WTC11 (cell line): Measurements from ENCODE around the gene FNIP1. TPM values are rescaled to one million over a fixed set of nuclear protein-coding genes. Genes with fewer than 3 reads are reported as not detected.

Source experiments
- ATAC-seq: fragments of 200-7000 bp; cut with Tn5 transposase; 2 replicates; pipeline ENCODE4 v1.10.0; 2021; ENCODE audit warnings: mild to moderate bottlenecking, moderate library complexity
- CTCF ChIA-PET: fragments of 300-600 bp; sonication (Branson Sonifier 250); formaldehyde crosslinking; loops from one replicate; lab custom pipeline; 2021; ENCODE audit warnings: antibody characterized with exemption; lab: Charles Lee
- POLR2A ChIA-PET: fragments of 350-600 bp; sonication (Branson Sonifier 250); formaldehyde crosslinking; loops from one replicate; lab custom pipeline; 2021; ENCODE audit warnings: antibody characterized with exemption; lab: Charles Lee
- DNase-seq: peaks from one replicate; pipeline ENCODE4 v3.0.0; 2021; ENCODE audit warnings: low spot score
- H3K27ac Mint-ChIP-seq: 2 replicates; pipeline ENCODE4 v1.8.0; 2021; ENCODE audit warnings: mixed read lengths
- H3K27me3 Mint-ChIP-seq: 2 replicates; pipeline ENCODE4 v1.8.0; 2021; ENCODE audit warnings: low read depth, mild to moderate bottlenecking, moderate library complexity, mixed read lengths
- H3K36me3 Mint-ChIP-seq: 2 replicates; pipeline ENCODE4 v1.8.0; 2021; ENCODE audit warnings: mixed read lengths
- H3K4me1 Mint-ChIP-seq: 2 replicates; pipeline ENCODE4 v1.8.0; 2022; ENCODE audit warnings: mixed read lengths
- H3K4me3 Mint-ChIP-seq: 2 replicates; pipeline ENCODE4 v1.8.0; 2021; ENCODE audit warnings: mild to moderate bottlenecking, moderate library complexity, mixed read lengths
- H3K9me3 Mint-ChIP-seq: 2 replicates; pipeline ENCODE4 v1.8.0; 2021; ENCODE audit warnings: mixed read lengths
- AR ChIP-seq: fragments of 250-450 bp; sonication (Bioruptor Pico); IDR thresholded peaks from 2 replicates; pipeline ENCODE4 v1.9.0; 2021; ENCODE audit warnings: mild to moderate bottlenecking
- E2F4 ChIP-seq: sonication (generic); formaldehyde crosslinking; IDR thresholded peaks from 2 replicates; pipeline ENCODE4 v1.8.1; 2022; ENCODE audit warnings: low read depth, mild to moderate bottlenecking, moderate library complexity, missing genetic modification reagents, borderline replicate concordance
- FOXJ3 ChIP-seq: sonication (generic); formaldehyde crosslinking; IDR thresholded peaks from 2 replicates; pipeline ENCODE4 v1.9.0; 2021; ENCODE audit warnings: missing genetic modification reagents, mild to moderate bottlenecking, borderline replicate concordance
- FOXK1 ChIP-seq: sonication (generic); formaldehyde crosslinking; IDR thresholded peaks from 2 replicates; pipeline ENCODE4 v1.8.0; 2022; ENCODE audit warnings: mild to moderate bottlenecking, moderate library complexity, missing genetic modification reagents
- FOXP1 ChIP-seq: sonication (generic); formaldehyde crosslinking; IDR thresholded peaks from 2 replicates; pipeline ENCODE4 v1.8.0; 2022; ENCODE audit warnings: missing genetic modification reagents, mild to moderate bottlenecking, moderate library complexity, borderline replicate concordance
- GTF2I ChIP-seq: fragments of 250-450 bp; sonication (Bioruptor Pico); conservative IDR thresholded peaks from 2 replicates; pipeline ENCODE4 v1.4.0; 2021; ENCODE audit warnings: mild to moderate bottlenecking
- HMGA2 ChIP-seq: fragments of 250-450 bp; sonication (Bioruptor Pico); IDR thresholded peaks from 2 replicates; pipeline ENCODE4 v1.4.0; 2021; ENCODE audit warnings: mild to moderate bottlenecking, moderate library complexity
- HMGXB4 ChIP-seq: sonication (generic); formaldehyde crosslinking; IDR thresholded peaks from 2 replicates; pipeline ENCODE4 v1.8.1; 2023; ENCODE audit warnings: mild to moderate bottlenecking, moderate library complexity, missing genetic modification reagents
- MAX ChIP-seq: sonication (generic); formaldehyde crosslinking; IDR thresholded peaks from 2 replicates; pipeline ENCODE4 v1.8.0; 2022; ENCODE audit warnings: mild to moderate bottlenecking, missing genetic modification reagents
- MXD4 ChIP-seq: fragments of 250-450 bp; sonication (Bioruptor Pico); IDR thresholded peaks from 2 replicates; pipeline ENCODE4 v1.8.0; 2021; ENCODE audit warnings: mild to moderate bottlenecking, moderate library complexity, borderline replicate concordance
- NR1H2 ChIP-seq: sonication (generic); formaldehyde crosslinking; IDR thresholded peaks from 2 replicates; pipeline ENCODE4 v1.9.0; 2021; ENCODE audit warnings: mild to moderate bottlenecking, moderate library complexity, missing genetic modification reagents
- PRDM15 ChIP-seq: sonication (generic); formaldehyde crosslinking; IDR thresholded peaks from 2 replicates; pipeline ENCODE4 v1.8.0; 2022; ENCODE audit warnings: missing genetic modification reagents
- PRRX2 ChIP-seq: fragments of 250-450 bp; sonication (Bioruptor Pico); IDR thresholded peaks from 2 replicates; pipeline ENCODE4 v1.8.0; 2021; ENCODE audit warnings: mild to moderate bottlenecking
- SP1 ChIP-seq: sonication (generic); formaldehyde crosslinking; conservative IDR thresholded peaks from 2 replicates; pipeline ENCODE4 v1.8.1; 2022; ENCODE audit warnings: missing genetic modification reagents
- USF2 ChIP-seq: sonication (generic); formaldehyde crosslinking; IDR thresholded peaks from 2 replicates; pipeline ENCODE4 v1.8.1; 2023; ENCODE audit warnings: mild to moderate bottlenecking, missing genetic modification reagents, moderate library complexity
- ZNF138 ChIP-seq: sonication (generic); formaldehyde crosslinking; conservative IDR thresholded peaks from 2 replicates; pipeline ENCODE4 v1.8.1; 2022; ENCODE audit warnings: mild to moderate bottlenecking, moderate library complexity, missing genetic modification reagents
- ZNF232 ChIP-seq: sonication (generic); formaldehyde crosslinking; IDR thresholded peaks from 2 replicates; pipeline ENCODE4 v1.8.0; 2022; ENCODE audit warnings: mild to moderate bottlenecking, missing genetic modification reagents
- ZNF396 ChIP-seq: fragments of 250-450 bp; sonication (Bioruptor Pico); IDR thresholded peaks from 2 replicates; pipeline ENCODE4 v1.8.0; 2021; ENCODE audit warnings: mild to moderate bottlenecking, moderate library complexity, borderline replicate concordance
- ZNF416 ChIP-seq: fragments of 250-450 bp; sonication (Bioruptor Pico); IDR thresholded peaks from 2 replicates; pipeline ENCODE4 v1.9.0; 2021; ENCODE audit warnings: mild to moderate bottlenecking, inconsistent platforms
- ZNF512 ChIP-seq: sonication (generic); formaldehyde crosslinking; IDR thresholded peaks from 2 replicates; pipeline ENCODE4 v1.8.1; 2022; ENCODE audit warnings: missing genetic modification reagents, borderline replicate concordance
- total RNA-seq: library from RNA; stranded (reverse); gene quantifications from 3 replicates; pipeline ENCODE4 v1.2.3, GENCODE V29; 2021

Gene FNIP1
- total RNA-seq, 1 experiment from 2014 or later: 17.2 TPM

GRCh38 chr5:131671994-131672655 is 124.7 kb downstream of the FNIP1 start:
- peak overlapping the region; percentile 85 for H3K27ac Mint-ChIP-seq
- H3K9me3 Mint-ChIP-seq: no peaks in the 10 kb centered on the region
- no peak for DNase-seq
- no peak overlapping the region for H3K4me3 Mint-ChIP-seq
- POLR2A ChIA-PET: no interaction called here
- H3K4me1 Mint-ChIP-seq: peaks cover 9% of the 10 kb centered on the region
- peak; percentile 70 for ATAC-seq
- peaks cover 27% of the 10 kb centered on the region for H3K36me3 Mint-ChIP-seq
- TF ChIP-seq NR1H2 (CRISPR knock-in tag) (no peak), USF2 (CRISPR knock-in tag) (0 out of 2 replicates have a peak, but pooled peaks have one; percentile 28), FOXP1 (CRISPR knock-in tag) (no peak)
- CTCF ChIA-PET: no interaction called here
- no peaks in the 10 kb centered on the region for H3K27me3 Mint-ChIP-seq

GRCh38 chr5:131671409-131671808 is 125.4 kb downstream of the FNIP1 start:
- ChIA-PET POLR2A (no interaction called here), CTCF (no interaction called here)
- H3K4me3 Mint-ChIP-seq: no peak overlapping the region
- no peaks in the 10 kb centered on the region for H3K9me3 Mint-ChIP-seq
- no peak overlapping the region for H3K27ac Mint-ChIP-seq
- peaks cover 9% of the 10 kb centered on the region for H3K4me1 Mint-ChIP-seq
- H3K27me3 Mint-ChIP-seq: no peaks in the 10 kb centered on the region
- TF ChIP-seq PRRX2 (CRISPR knock-in tag) (no peak), ZNF396 (no peak), FOXJ3 (no peak), MAX (no peak), MXD4 (CRISPR knock-in tag) (no peak), ZNF232 (CRISPR knock-in tag) (no peak), PRDM15 (CRISPR knock-in tag) (no peak), FOXK1 (CRISPR knock-in tag) (no peak), ZNF138 (CRISPR knock-in tag) (no peak), ZNF416 (CRISPR knock-in tag) (no peak), HMGA2 (no peak), AR (no peak), GTF2I (no peak), SP1 (no peak)
- DNase-seq: no peak
- ATAC-seq: no peak
- H3K36me3 Mint-ChIP-seq: peaks cover 20% of the 10 kb centered on the region

- POLR2A ChIA-PET: no interaction called here
- no peak overlapping the region for H3K27ac Mint-ChIP-seq
- H3K9me3 Mint-ChIP-seq: peaks cover 25% of the 10 kb centered on the region
- H3K27me3 Mint-ChIP-seq: no peaks in the 10 kb centered on the region; the same call in 1 of the 2 replicates
- peaks cover 44% of the 10 kb centered on the region for H3K36me3 Mint-ChIP-seq
- H3K4me3 Mint-ChIP-seq: no peak overlapping the region
- no peak for DNase-seq
- no peaks in the 10 kb centered on the region for H3K4me1 Mint-ChIP-seq
- CTCF ChIA-PET: no interaction called here
- no peak for ATAC-seq
- no peak for TF ChIP-seq HMGXB4
- TF ChIP-seq ZNF512 (CRISPR knock-in tag): no peak
- no peak for TF ChIP-seq USF2 (CRISPR knock-in tag)
- no peak for TF ChIP-seq E2F4
Observed at GRCh38 chr5:131664929-131665328, 131.9 kb downstream of the FNIP1 start.
